GM18907 (cell line): Measurements from ENCODE around the gene PLCB1.
A peak's percentile ranks its signal among the peaks of the same experiment; 100 is the strongest.
"Not testable (repeated sequence)": the region's sequence is repeated elsewhere in the genome, so short reads cannot be mapped to it uniquely, and the experiment has no call there.

Source experiments
- ATAC-seq: cut with Tn5 transposase; IDR thresholded peaks from one replicate; pipeline ENCODE4 v1.9.1; 2021; ENCODE audit warnings: mild to moderate bottlenecking, moderate library complexity; ENCODE audit not compliant: unreplicated experiment

PLCB1 gene

GRCh38 chr20:8853211-8853610 is 721.1 kb downstream of the PLCB1 start:
- ATAC-seq = not testable (repeated sequence)

GRCh38 chr20:8853805-8854338 is 721.8 kb downstream of the PLCB1 start:
- ATAC-seq = peak; percentile 94

- no peak for ATAC-seq
Measured at GRCh38 chr20:8854571-8854970, 722.5 kb downstream of the PLCB1 start.

- ATAC-seq = no peak
Measured at GRCh38 chr20:8855315-8855714, 723.2 kb downstream of the PLCB1 start.

GRCh38 chr20:8856668-8857067 is 724.6 kb downstream of the PLCB1 start:
- ATAC-seq = no peak

- no peak for ATAC-seq
Measured at GRCh38 chr20:8858181-8858787, 726.2 kb downstream of the PLCB1 start.

- ATAC-seq = peak; percentile 99
Measured at GRCh38 chr20:8860011-8860495, 728.0 kb downstream of the PLCB1 start.

- ATAC-seq = no peak
Measured at GRCh38 chr20:8862092-8862491, 730.0 kb downstream of the PLCB1 start.

- no peak for ATAC-seq
Measured at GRCh38 chr20:8865636-8866035, 733.6 kb downstream of the PLCB1 start.

- ATAC-seq = no peak
Measured at GRCh38 chr20:8867038-8867740, 735.1 kb downstream of the PLCB1 start.

GRCh38 chr20:8870652-8871051 is 738.6 kb downstream of the PLCB1 start:
- ATAC-seq = no peak

GRCh38 chr20:8874437-8874836 is 742.4 kb downstream of the PLCB1 start:
- no peak for ATAC-seq

GRCh38 chr20:8875586-8875985 is 743.5 kb downstream of the PLCB1 start:
- ATAC-seq = no peak

GRCh38 chr20:8876366-8876765 is 744.3 kb downstream of the PLCB1 start:
- no peak for ATAC-seq

- ATAC-seq = no peak
Measured at GRCh38 chr20:8877294-8877693, 745.2 kb downstream of the PLCB1 start.

- ATAC-seq = no peak
Measured at GRCh38 chr20:8879669-8880068, 747.6 kb downstream of the PLCB1 start.

GRCh38 chr20:8880085-8880853 is 748.2 kb downstream of the PLCB1 start:
- ATAC-seq = no peak

GRCh38 chr20:8891039-8891438 is 759.0 kb downstream of the PLCB1 start:
- ATAC-seq = no peak

GRCh38 chr20:8895472-8895871 is 763.4 kb downstream of the PLCB1 start:
- no peak for ATAC-seq

- ATAC-seq = no peak
Measured at GRCh38 chr20:8898823-8899222, 766.8 kb downstream of the PLCB1 start.

- no peak for ATAC-seq
Measured at GRCh38 chr20:8901237-8902025, 769.4 kb downstream of the PLCB1 start.
